Ishikawa (cell line): ENCODE measurements around the gene SLC6A6.

Experiments used
- EGR1 ChIP-seq: IDR thresholded peaks from 2 replicates; pipeline ENCODE4 v1.6.1; 2012
- EP300 ChIP-seq: IDR thresholded peaks from 2 replicates; pipeline ENCODE4 v1.6.1; 2012; ENCODE audit warnings: borderline replicate concordance
- RAD21 ChIP-seq: IDR thresholded peaks from 2 replicates; pipeline ENCODE4 v1.6.1; 2012; ENCODE audit warnings: low read depth
- TAF1 ChIP-seq: IDR thresholded peaks from 2 replicates; pipeline ENCODE4 v1.6.1; 2012; ENCODE audit warnings: low read depth, mild to moderate bottlenecking
- TF ChIP-seq, protein P1 (sequence below): IDR thresholded peaks from 2 replicates; pipeline ENCODE4 v1.6.1; 2012
- TF ChIP-seq, protein P2 (sequence below): IDR thresholded peaks from 2 replicates; pipeline ENCODE4 v1.6.1; 2012; ENCODE audit warnings: low read depth, mild to moderate bottlenecking

DNA sequence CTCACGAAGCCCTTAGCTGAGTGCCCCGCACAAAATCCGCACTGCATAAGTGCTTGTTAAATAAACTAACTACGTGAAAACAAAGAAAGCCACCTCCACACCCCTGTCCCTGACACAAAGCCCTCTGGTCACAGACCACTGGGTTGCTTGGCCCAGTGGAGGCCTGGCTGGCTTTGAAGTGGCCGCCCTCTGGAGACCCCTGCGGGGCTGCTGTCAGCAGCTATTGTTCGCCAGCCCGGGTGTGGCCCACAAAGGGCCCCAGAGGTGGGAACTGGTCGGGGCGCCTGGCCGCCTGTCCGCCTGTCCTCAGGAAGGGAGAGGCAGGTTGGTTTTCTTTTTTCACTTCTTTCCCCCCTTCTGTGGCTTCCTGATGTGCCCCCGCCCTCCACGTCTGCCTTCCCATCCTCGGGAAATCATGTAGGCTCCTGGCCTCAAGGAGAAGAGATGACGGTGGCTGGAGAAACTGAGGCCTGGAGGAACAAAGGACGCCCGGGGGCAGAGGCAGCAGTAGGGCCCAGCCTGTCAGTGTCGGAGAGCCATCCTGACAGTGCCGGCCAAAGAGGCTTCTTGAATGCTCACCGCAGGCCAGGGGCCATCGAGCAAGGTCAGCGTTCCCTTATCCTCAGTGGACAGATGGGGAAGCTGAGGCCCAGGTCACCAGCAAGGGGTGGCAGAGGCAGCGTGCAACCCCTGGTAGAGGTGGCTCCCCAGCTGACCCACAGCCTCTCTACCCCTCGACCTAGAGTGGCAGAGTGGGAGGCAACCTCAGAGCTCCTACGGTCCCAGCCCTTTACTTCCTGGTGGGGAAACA is 61.1 kb downstream of the SLC6A6 start:
- TF ChIP-seq RAD21: no peak
- TF ChIP-seq, protein P1, sequence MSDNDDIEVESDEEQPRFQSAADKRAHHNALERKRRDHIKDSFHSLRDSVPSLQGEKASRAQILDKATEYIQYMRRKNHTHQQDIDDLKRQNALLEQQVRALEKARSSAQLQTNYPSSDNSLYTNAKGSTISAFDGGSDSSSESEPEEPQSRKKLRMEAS: peak; percentile 55
- TF ChIP-seq TAF1: peak; percentile 10; the same call in 1 of the 2 replicates
- TF ChIP-seq EP300: peak; percentile 93
- TF ChIP-seq, protein P2, sequence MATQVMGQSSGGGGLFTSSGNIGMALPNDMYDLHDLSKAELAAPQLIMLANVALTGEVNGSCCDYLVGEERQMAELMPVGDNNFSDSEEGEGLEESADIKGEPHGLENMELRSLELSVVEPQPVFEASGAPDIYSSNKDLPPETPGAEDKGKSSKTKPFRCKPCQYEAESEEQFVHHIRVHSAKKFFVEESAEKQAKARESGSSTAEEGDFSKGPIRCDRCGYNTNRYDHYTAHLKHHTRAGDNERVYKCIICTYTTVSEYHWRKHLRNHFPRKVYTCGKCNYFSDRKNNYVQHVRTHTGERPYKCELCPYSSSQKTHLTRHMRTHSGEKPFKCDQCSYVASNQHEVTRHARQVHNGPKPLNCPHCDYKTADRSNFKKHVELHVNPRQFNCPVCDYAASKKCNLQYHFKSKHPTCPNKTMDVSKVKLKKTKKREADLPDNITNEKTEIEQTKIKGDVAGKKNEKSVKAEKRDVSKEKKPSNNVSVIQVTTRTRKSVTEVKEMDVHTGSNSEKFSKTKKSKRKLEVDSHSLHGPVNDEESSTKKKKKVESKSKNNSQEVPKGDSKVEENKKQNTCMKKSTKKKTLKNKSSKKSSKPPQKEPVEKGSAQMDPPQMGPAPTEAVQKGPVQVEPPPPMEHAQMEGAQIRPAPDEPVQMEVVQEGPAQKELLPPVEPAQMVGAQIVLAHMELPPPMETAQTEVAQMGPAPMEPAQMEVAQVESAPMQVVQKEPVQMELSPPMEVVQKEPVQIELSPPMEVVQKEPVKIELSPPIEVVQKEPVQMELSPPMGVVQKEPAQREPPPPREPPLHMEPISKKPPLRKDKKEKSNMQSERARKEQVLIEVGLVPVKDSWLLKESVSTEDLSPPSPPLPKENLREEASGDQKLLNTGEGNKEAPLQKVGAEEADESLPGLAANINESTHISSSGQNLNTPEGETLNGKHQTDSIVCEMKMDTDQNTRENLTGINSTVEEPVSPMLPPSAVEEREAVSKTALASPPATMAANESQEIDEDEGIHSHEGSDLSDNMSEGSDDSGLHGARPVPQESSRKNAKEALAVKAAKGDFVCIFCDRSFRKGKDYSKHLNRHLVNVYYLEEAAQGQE: 0 out of 2 replicates have a peak, but pooled peaks have one; percentile 22
- TF ChIP-seq EGR1: no peak
